ENCODE measurements around the gene NDUFS7. TPM values are rescaled to one million over a fixed set of nuclear protein-coding genes. Genes with fewer than 3 reads are reported as not detected.
A peak's percentile ranks its signal among the peaks of the same experiment; 100 is the strongest.

NDUFS7 gene
- total RNA-seq, 2 donors from 2014 or later: 234 to 326 TPM

GRCh38 chr19:1350867-1351266, 32.8 kb upstream of the NDUFS7 start:
- H3K36me3 ChIP-seq: no peaks in the 10 kb centered on the region
- TF ChIP-seq, protein P1, sequence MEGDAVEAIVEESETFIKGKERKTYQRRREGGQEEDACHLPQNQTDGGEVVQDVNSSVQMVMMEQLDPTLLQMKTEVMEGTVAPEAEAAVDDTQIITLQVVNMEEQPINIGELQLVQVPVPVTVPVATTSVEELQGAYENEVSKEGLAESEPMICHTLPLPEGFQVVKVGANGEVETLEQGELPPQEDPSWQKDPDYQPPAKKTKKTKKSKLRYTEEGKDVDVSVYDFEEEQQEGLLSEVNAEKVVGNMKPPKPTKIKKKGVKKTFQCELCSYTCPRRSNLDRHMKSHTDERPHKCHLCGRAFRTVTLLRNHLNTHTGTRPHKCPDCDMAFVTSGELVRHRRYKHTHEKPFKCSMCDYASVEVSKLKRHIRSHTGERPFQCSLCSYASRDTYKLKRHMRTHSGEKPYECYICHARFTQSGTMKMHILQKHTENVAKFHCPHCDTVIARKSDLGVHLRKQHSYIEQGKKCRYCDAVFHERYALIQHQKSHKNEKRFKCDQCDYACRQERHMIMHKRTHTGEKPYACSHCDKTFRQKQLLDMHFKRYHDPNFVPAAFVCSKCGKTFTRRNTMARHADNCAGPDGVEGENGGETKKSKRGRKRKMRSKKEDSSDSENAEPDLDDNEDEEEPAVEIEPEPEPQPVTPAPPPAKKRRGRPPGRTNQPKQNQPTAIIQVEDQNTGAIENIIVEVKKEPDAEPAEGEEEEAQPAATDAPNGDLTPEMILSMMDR (IDR thresholded peaks at IDR 0.05): no peak
- no peak overlapping the region for H3K27ac ChIP-seq
- H3K4me3 ChIP-seq: no peak overlapping the region
- no peaks in the 10 kb centered on the region for H3K27me3 ChIP-seq
- peaks cover 0 to 10% of the 10 kb centered on the region in 2 donors for H3K4me1 ChIP-seq
- H3K9me3 ChIP-seq: no peaks in the 10 kb centered on the region
- DNase-seq (ENCODE audit: low spot score): no peak

GRCh38 chr19:1351381-1351851, 32.3 kb upstream of the NDUFS7 start:
- Histone ChIP-seq H3K27ac (no peak overlapping the region), H3K4me1 (peaks cover 0 to 16% of the 10 kb centered on the region in 2 donors), H3K27me3 (no peaks in the 10 kb centered on the region), H3K9me3 (no peaks in the 10 kb centered on the region), H3K36me3 (no peaks in the 10 kb centered on the region), H3K4me3 (no peak overlapping the region)
- DNase-seq (ENCODE audit: low spot score): no peak
- TF ChIP-seq, protein P1 (IDR thresholded peaks at IDR 0.05): no peak

GRCh38 chr19:1353144-1353543, 30.6 kb upstream of the NDUFS7 start:
- no peaks in the 10 kb centered on the region for H3K9me3 ChIP-seq
- H3K4me3 ChIP-seq: no peak overlapping the region
- H3K36me3 ChIP-seq: peaks cover 7% of the 10 kb centered on the region
- DNase-seq (ENCODE audit: low spot score): no peak
- TF ChIP-seq, protein P1 (IDR thresholded peaks at IDR 0.05): no peak
- peaks cover 0 to 22% of the 10 kb centered on the region in 2 donors for H3K4me1 ChIP-seq
- no peaks in the 10 kb centered on the region for H3K27me3 ChIP-seq
- no peak overlapping the region for H3K27ac ChIP-seq

DNA sequence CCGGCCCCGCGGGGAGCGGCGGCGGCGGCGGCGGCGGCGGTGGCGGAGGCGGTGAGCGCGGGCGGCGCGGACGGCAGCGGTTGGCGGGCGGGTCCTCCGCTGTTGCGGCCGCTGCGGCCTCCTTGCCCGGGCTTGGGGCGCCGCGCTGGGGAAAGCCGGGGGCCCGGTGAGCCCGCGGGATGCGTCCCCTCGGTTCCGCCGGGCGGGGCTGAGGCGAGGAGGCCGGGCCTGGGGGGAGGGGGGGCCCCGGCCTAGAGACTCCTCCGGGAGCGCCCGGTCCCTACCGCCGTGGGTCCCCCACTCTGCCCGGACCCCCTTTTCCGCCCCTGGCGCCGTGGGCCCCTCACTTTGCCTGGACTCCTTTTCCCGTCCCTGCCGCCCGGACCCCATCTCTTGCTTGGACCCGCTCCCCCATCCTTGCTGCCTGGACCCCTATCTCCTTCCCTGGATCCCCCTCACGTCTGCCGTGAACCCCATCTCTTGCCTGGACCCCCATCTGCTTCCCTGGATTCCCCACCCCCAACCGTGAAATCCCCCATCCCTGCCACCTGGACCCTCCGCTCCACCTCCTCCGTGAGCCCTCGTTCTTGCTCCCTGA, 28.6 kb upstream of the NDUFS7 start:
- H3K9me3 ChIP-seq: no peaks in the 10 kb centered on the region
- no peaks in the 10 kb centered on the region for H3K27me3 ChIP-seq
- peaks cover 0 to 22% of the 10 kb centered on the region in 2 donors for H3K4me1 ChIP-seq
- TF ChIP-seq, protein P1 (IDR thresholded peaks at IDR 0.05): no peak
- H3K36me3 ChIP-seq: peaks cover 23% of the 10 kb centered on the region
- H3K27ac ChIP-seq: peak overlapping the region; percentile 90 to 93
- H3K4me3 ChIP-seq: peak overlapping the region; percentile 95 to 96
- no peak for DNase-seq (ENCODE audit: low spot score)

DNA sequence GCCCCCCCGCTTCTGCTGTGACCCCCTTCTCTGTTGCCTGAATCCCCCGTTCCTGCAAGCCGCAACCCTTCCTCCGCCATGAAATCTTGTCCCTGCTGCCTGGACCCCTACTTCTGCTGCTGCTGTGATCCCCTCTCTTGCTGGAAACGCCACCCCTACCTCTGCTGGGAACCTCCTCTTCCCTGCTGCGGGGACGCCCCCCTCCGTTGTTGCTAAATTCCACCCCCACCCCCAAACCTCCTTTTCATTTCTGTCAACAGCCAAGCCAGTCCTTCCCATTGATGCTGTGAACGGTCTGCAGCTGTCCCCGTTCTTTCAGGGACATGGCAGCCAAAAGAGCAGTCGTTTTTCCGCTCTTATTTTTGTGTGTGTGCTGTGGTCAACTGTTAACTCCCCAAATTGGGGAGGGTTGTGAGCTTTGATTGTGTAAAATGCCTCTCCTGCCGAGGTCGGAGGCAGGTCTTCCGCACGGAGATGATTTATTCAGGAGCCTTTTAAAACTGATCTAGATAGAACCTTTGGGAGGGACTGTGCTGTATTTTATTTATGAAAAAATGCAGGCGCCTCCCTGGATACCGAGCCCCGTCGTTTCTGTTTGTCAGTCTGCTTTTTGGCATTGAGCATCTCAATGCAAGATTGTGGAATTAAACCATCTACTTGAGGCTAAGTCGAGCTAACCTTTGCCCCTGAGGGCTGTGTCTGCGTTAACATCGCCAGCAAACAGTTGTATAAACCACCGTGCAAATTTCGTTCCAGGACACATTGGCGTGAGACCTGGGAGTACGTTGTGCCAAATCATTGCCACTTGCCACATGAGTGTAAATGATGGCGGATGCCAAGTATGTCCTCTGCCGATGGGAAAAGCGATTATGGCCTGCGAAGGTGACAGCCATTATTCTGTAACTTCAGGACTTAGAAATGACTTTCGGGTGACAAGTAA, 27.9 kb upstream of the NDUFS7 start:
- Histone ChIP-seq H3K27me3 (no peaks in the 10 kb centered on the region), H3K27ac (peak overlapping the region; percentile 90 to 93), H3K4me3 (peak overlapping the region; percentile 95 to 96), H3K36me3 (peaks cover 26% of the 10 kb centered on the region), H3K4me1 (peaks cover 0 to 29% of the 10 kb centered on the region in 2 donors), H3K9me3 (no peaks in the 10 kb centered on the region)
- TF ChIP-seq, protein P1 (IDR thresholded peaks at IDR 0.05): no peak
- no peak for DNase-seq (ENCODE audit: low spot score)

Data from right atrium auricular region (tissue), 2 donors.